Measurements from ENCODE around the gene DHRS4L2. TPM values are rescaled to one million over a fixed set of nuclear protein-coding genes. Genes with fewer than 3 reads are reported as not detected.

Gene DHRS4L2
- total and polyA plus RNA-seq, 2 of the 4 experiments (the other 2 are of a cell fraction) = 11.1 to 19.6 TPM

- Histone ChIP-seq H2AK5ac (ENCODE audit: low read depth, low read length) (no peak overlapping the region), H3K9me3 (ENCODE audit: control insufficient read depth, insufficient read depth, low read length) (no peaks in the 10 kb centered on the region), H3K27me3 (ENCODE audit: control insufficient read depth, insufficient read depth, low read length) (peaks cover 34% of the 10 kb centered on the region; the same call in 1 of the 2 replicates), H3K79me1 (ENCODE audit: low read depth in 1 of 2, low read length in 2 of 2) (no peaks in the 10 kb centered on the region), H4K91ac (ENCODE audit: insufficient read depth, low read depth, low read length) (no peak overlapping the region), H4K20me1 (ENCODE audit: insufficient read depth, low read length) (peaks cover 3% of the 10 kb centered on the region; the same call in 1 of the 2 replicates), H3K23ac (ENCODE audit: low read depth, low read length) (no peak overlapping the region), H3K27ac (ENCODE audit: insufficient read depth, low read length) (no peak overlapping the region), H2AK9ac (replicated peaks; ENCODE audit: low read depth, low read length, poor library complexity) (no peak overlapping the region), H3K4ac (ENCODE audit: low read depth, low read length) (no peak overlapping the region), H3K9ac (ENCODE audit: low read depth, low read length) (no peak overlapping the region), H2BK120ac (ENCODE audit: low read depth, low read length) (no peak overlapping the region), H2AFZ (replicated peaks; ENCODE audit: low read length, poor library complexity) (no peak overlapping the region), H3K18ac (ENCODE audit: low read depth, low read length) (no peak overlapping the region), H4K8ac (ENCODE audit: low read depth in 2 of 2, low read length in 2 of 2) (no peak overlapping the region), H3K4me3 (ENCODE audit: insufficient read depth, low read depth, low read length) (no peak overlapping the region), H3K36me3 (ENCODE audit: control insufficient read depth, insufficient read depth, low read length) (no peaks in the 10 kb centered on the region), H3K4me2 (ENCODE audit: low read depth, low read length) (no peak overlapping the region), H2BK20ac (ENCODE audit: low read depth, low read length) (no peak overlapping the region), H2BK15ac (ENCODE audit: low read depth, low read length) (no peak overlapping the region), H3K4me1 (ENCODE audit: control insufficient read depth, insufficient read depth, low read length) (peaks cover 5% of the 10 kb centered on the region; the same call in 1 of the 2 replicates), H2BK5ac (ENCODE audit: low read depth, low read length, poor library complexity, severe bottlenecking) (no peak overlapping the region), H3K14ac (replicated peaks; ENCODE audit: low read depth, low read length) (no peak overlapping the region), H4K5ac (ENCODE audit: low read depth, low read length) (no peak overlapping the region), H3K56ac (ENCODE audit: extremely low read depth, insufficient read depth, low read length) (no peak overlapping the region), H3K9me1 (ENCODE audit: insufficient read depth, low read length) (0 out of 2 replicates have a peak, but pooled peaks cover 3% of the 10 kb centered on the region)
- in situ Hi-C loops (cut with MboI; ENCODE audit: low sequenced_read_pairs) (no loop called here), dilution Hi-C loops (cut with HindIII; ENCODE audit: low sequenced_read_pairs, unreplicated experiment) (no loop called here), intact Hi-C loops (cut with micrococcal nuclease) (no loop called here)
- ATAC-seq (ENCODE audit: low read depth) = no peak
- no peak for DNase-seq
- TF ChIP-seq CHD1 (IDR thresholded peaks at IDR 0.05; ENCODE audit: low read depth, low read length) = no peak
- TF ChIP-seq CTCF (conservative IDR thresholded peaks at IDR 0.05; ENCODE audit: low read depth, low read length) = no peak
- TF ChIP-seq RAD21 (IDR thresholded peaks at IDR 0.05; ENCODE audit: low read length) = no peak
- no peak for TF ChIP-seq FOS (IDR thresholded peaks at IDR 0.05; ENCODE audit: low read depth, low read length)
- no peak for TF ChIP-seq USF2 (IDR thresholded peaks at IDR 0.05; ENCODE audit: low read depth, low read length)
- no peak for TF ChIP-seq MAFK (IDR thresholded peaks at IDR 0.05; ENCODE audit: low read depth, low read length)
- no peak for TF ChIP-seq RCOR1 (IDR thresholded peaks at IDR 0.05; ENCODE audit: insufficient replicate concordance, low read length)
- TF ChIP-seq MXI1 (IDR thresholded peaks at IDR 0.05; ENCODE audit: borderline replicate concordance, low read depth, low read length) = no peak
- TF ChIP-seq ELK1 (IDR thresholded peaks at IDR 0.05; ENCODE audit: borderline replicate concordance, low read depth, low read length) = no peak
- no peak for TF ChIP-seq POLR2A (IDR thresholded peaks at IDR 0.05; ENCODE audit: low read depth, low read length)
- TF ChIP-seq BHLHE40 (IDR thresholded peaks at IDR 0.05; ENCODE audit: low read depth, low read length) = no peak
- no peak for TF ChIP-seq NFE2L2 (IDR thresholded peaks at IDR 0.05; ENCODE audit: low read depth, low read length)
- TF ChIP-seq SMC3 (IDR thresholded peaks at IDR 0.05; ENCODE audit: low read depth, low read length) = no peak
- ChIA-PET POLR2A (ENCODE audit: unreplicated experiment) (no interaction called here), CTCF (interaction anchor here (1.4 kb wide), 1 partner anchor 55 kb away, joined by 4 read pairs; no protein-coding TSS in a partner anchor)
- BruUV-seq (replicated peaks) = no TSS peak
- no CpG with 5 or more reads among the region's 6 CpGs for WGBS, 2 experiments (ENCODE audit: extremely low coverage in 2 of 2, insufficient read length in 1 of 2)
Observed at GRCh38 chr14:24054324-24054641, 65.6 kb downstream of the DHRS4L2 start.
